ENCODE data around the gene NUDT15.

NUDT15 gene

GRCh38 chr13:48040049-48040448 is 2.5 kb downstream of the NUDT15 start:
- H2BK5ac ChIP-seq (ENCODE audit: low read depth, low read length, poor library complexity, severe bottlenecking): no peak overlapping the region
- no peak overlapping the region for H3K14ac ChIP-seq (ENCODE audit: low read length in 2 of 2)
- no peak overlapping the region for H3K18ac ChIP-seq (ENCODE audit: low read depth in 1 of 2, low read length in 2 of 2)
- H3K27ac ChIP-seq (ENCODE audit: low read length, poor library complexity, severe bottlenecking): no peak overlapping the region
- H4K8ac ChIP-seq (ENCODE audit: low read length): no peak overlapping the region
- no peak overlapping the region for H2BK12ac ChIP-seq (ENCODE audit: low read length in 2 of 2)
- H3K4me3 ChIP-seq (ENCODE audit: insufficient read depth in 1 of 2, low read depth in 1 of 2, low read length in 2 of 2): no peak overlapping the region
- H3K36me3 ChIP-seq (ENCODE audit: control insufficient read depth in 1 of 2, insufficient read depth in 2 of 2, low read depth in 1 of 2, low read length in 2 of 2): peaks cover 0 to 14% of the 10 kb centered on the region in 2 experiments
- no peak overlapping the region for H3K4me2 ChIP-seq (ENCODE audit: low read length, poor library complexity, severe bottlenecking)
- no peak overlapping the region for H4K91ac ChIP-seq (ENCODE audit: low read length)
- no peak overlapping the region for H3K4ac ChIP-seq (ENCODE audit: low read depth in 1 of 2, low read length in 2 of 2)
- peaks cover 22% of the 10 kb centered on the region for H3K79me1 ChIP-seq (replicated peaks; ENCODE audit: low read length, poor library complexity, severe bottlenecking)
- H3K9ac ChIP-seq (ENCODE audit: low read length): no peak overlapping the region
- peaks cover 6% of the 10 kb centered on the region for H3K4me1 ChIP-seq (ENCODE audit: control insufficient read depth, insufficient read depth, low read depth, low read length)
- no peak overlapping the region for H2BK15ac ChIP-seq (ENCODE audit: low read depth, poor library complexity, severe bottlenecking)
- no peaks in the 10 kb centered on the region for H3K27me3 ChIP-seq (ENCODE audit: control insufficient read depth in 1 of 2, insufficient read depth in 1 of 2, low read length in 2 of 2)
- no peak overlapping the region for H2AFZ ChIP-seq (ENCODE audit: low read depth, low read length)
- H3K23ac ChIP-seq (ENCODE audit: low read length in 2 of 2): no peak overlapping the region
- no peak overlapping the region for H2BK120ac ChIP-seq (ENCODE audit: low read depth, low read length)
- no peak overlapping the region for H2AK5ac ChIP-seq (ENCODE audit: low read length, severe bottlenecking)
- no peak for DNase-seq
- H3K9me3 ChIP-seq (ENCODE audit: control insufficient read depth, low read length): no peaks in the 10 kb centered on the region

- no peak overlapping the region for H2BK5ac ChIP-seq (ENCODE audit: low read depth, low read length, poor library complexity, severe bottlenecking)
- no peak overlapping the region for H3K18ac ChIP-seq (ENCODE audit: low read depth in 1 of 2, low read length in 2 of 2)
- H3K4me1 ChIP-seq (ENCODE audit: control insufficient read depth, insufficient read depth, low read depth, low read length): peaks cover 6% of the 10 kb centered on the region
- no peak overlapping the region for H2BK12ac ChIP-seq (ENCODE audit: low read length in 2 of 2)
- H3K4ac ChIP-seq (ENCODE audit: low read depth in 1 of 2, low read length in 2 of 2): no peak overlapping the region
- no peak overlapping the region for H4K8ac ChIP-seq (ENCODE audit: low read length)
- no peaks in the 10 kb centered on the region for H3K27me3 ChIP-seq (ENCODE audit: control insufficient read depth in 1 of 2, insufficient read depth in 1 of 2, low read length in 2 of 2)
- no peak overlapping the region for H2BK120ac ChIP-seq (ENCODE audit: low read depth, low read length)
- peaks cover 0 to 15% of the 10 kb centered on the region in 2 experiments for H3K36me3 ChIP-seq (ENCODE audit: control insufficient read depth in 1 of 2, insufficient read depth in 2 of 2, low read depth in 1 of 2, low read length in 2 of 2)
- no peak overlapping the region for H3K4me3 ChIP-seq (ENCODE audit: insufficient read depth in 1 of 2, low read depth in 1 of 2, low read length in 2 of 2)
- H3K23ac ChIP-seq (ENCODE audit: low read length in 2 of 2): no peak overlapping the region
- H3K79me1 ChIP-seq (replicated peaks; ENCODE audit: low read length, poor library complexity, severe bottlenecking): peaks cover 20% of the 10 kb centered on the region
- H4K91ac ChIP-seq (ENCODE audit: low read length): no peak overlapping the region
- no peak overlapping the region for H2BK15ac ChIP-seq (ENCODE audit: low read depth, poor library complexity, severe bottlenecking)
- no peak overlapping the region for H3K9ac ChIP-seq (ENCODE audit: low read length)
- H3K9me3 ChIP-seq (ENCODE audit: control insufficient read depth, low read length): no peaks in the 10 kb centered on the region
- H3K27ac ChIP-seq (ENCODE audit: low read length, poor library complexity, severe bottlenecking): no peak overlapping the region
- no peak overlapping the region for H3K14ac ChIP-seq (ENCODE audit: low read length in 2 of 2)
- DNase-seq: peak; percentile 9
- WGBS: no CpG with 5 or more reads among the region's 1 CpG
- H3K4me2 ChIP-seq (ENCODE audit: low read length, poor library complexity, severe bottlenecking): no peak overlapping the region
- no peak overlapping the region for H2AK5ac ChIP-seq (ENCODE audit: low read length, severe bottlenecking)
- H2AFZ ChIP-seq (ENCODE audit: low read depth, low read length): no peak overlapping the region
Measured at GRCh38 chr13:48040896-48041295, 3.4 kb downstream of the NUDT15 start.

DNA sequence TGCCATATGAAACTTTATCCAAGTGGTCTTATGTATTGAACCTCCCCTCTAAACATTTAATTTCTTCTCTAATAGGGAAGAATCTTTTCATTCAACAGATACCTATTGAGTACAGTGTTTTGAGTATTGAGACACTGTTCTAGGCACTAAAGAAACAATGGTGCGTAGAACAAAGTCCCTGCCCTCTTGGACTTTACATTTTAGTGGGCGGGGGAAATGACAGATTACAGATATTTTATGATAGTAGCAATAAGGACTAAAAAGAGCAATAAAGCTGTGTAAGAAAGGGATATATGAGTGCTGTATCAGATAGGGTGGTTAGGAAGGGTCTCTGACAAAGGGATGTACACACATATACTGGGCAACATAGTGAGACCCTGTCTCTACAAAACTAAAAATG is 5.4 kb downstream of the NUDT15 start:
- 96% methylated on average over 2 of the region's 2 CpGs for WGBS
- peaks cover 16% of the 10 kb centered on the region for H3K79me1 ChIP-seq (replicated peaks; ENCODE audit: low read length, poor library complexity, severe bottlenecking)
- no peak for DNase-seq

DNA sequence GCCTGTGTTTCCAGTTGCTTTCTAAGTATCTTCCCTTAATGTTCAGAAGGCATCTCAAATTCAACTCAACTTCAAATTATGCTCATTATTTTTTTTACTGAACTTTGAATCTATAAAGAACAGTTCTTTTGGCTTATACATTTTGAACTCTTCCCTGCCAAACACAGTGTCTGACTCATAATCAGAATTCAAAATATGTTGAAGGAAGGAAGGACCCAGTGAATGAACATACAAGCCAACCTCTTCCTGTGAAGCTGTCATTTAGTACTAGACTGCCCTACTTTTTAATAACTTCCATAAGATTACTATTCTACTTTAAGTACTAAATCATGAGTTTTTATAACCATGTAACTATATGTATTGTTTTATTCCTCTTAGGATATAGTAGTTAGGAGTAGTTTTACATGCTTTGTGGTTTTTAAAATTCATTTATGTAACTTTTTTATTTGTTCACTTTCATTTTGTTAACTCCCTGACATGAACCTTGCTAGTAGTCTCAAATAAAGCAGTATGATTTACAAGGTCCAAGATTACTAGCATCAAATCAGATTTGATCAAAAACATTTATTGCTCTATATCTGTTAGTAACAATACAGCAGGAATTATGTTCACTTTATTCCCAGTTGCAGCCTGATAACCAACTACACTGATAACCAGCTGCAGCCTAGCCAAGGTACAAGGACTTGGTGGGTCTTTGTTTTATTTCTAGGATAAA is 6.4 kb downstream of the NUDT15 start:
- Histone ChIP-seq H3K36me3 (ENCODE audit: control insufficient read depth in 1 of 2, insufficient read depth in 2 of 2, low read depth in 1 of 2, low read length in 2 of 2) (peaks cover 3 to 33% of the 10 kb centered on the region in 2 experiments), H4K91ac (ENCODE audit: low read length) (no peak overlapping the region), H2BK12ac (ENCODE audit: low read length in 2 of 2) (no peak overlapping the region)

More for the DNA sequence above, 5.4 kb downstream of the NUDT15 start:
- Histone ChIP-seq H3K9ac (ENCODE audit: low read length) (no peak overlapping the region), H4K91ac (ENCODE audit: low read length) (no peak overlapping the region), H2AFZ (ENCODE audit: low read depth, low read length) (no peak overlapping the region), H3K27me3 (ENCODE audit: control insufficient read depth in 1 of 2, insufficient read depth in 1 of 2, low read length in 2 of 2) (no peaks in the 10 kb centered on the region), H3K18ac (ENCODE audit: low read depth in 1 of 2, low read length in 2 of 2) (no peak overlapping the region), H3K4me2 (ENCODE audit: low read length, poor library complexity, severe bottlenecking) (no peak overlapping the region), H3K27ac (ENCODE audit: low read length, poor library complexity, severe bottlenecking) (no peak overlapping the region), H3K4ac (ENCODE audit: low read depth in 1 of 2, low read length in 2 of 2) (no peak overlapping the region), H3K23ac (ENCODE audit: low read length in 2 of 2) (no peak overlapping the region), H2BK15ac (ENCODE audit: low read depth, poor library complexity, severe bottlenecking) (no peak overlapping the region), H3K4me3 (ENCODE audit: insufficient read depth in 1 of 2, low read depth in 1 of 2, low read length in 2 of 2) (no peak overlapping the region), H2BK12ac (ENCODE audit: low read length in 2 of 2) (no peak overlapping the region), H3K36me3 (ENCODE audit: control insufficient read depth in 1 of 2, insufficient read depth in 2 of 2, low read depth in 1 of 2, low read length in 2 of 2) (peaks cover 0 to 23% of the 10 kb centered on the region in 2 experiments), H2BK5ac (ENCODE audit: low read depth, low read length, poor library complexity, severe bottlenecking) (no peak overlapping the region), H3K4me1 (ENCODE audit: control insufficient read depth, insufficient read depth, low read depth, low read length) (peaks cover 3% of the 10 kb centered on the region), H4K8ac (ENCODE audit: low read length) (no peak overlapping the region), H3K9me3 (ENCODE audit: control insufficient read depth, low read length) (no peaks in the 10 kb centered on the region), H2AK5ac (ENCODE audit: low read length, severe bottlenecking) (no peak overlapping the region), H2BK120ac (ENCODE audit: low read depth, low read length) (no peak overlapping the region), H3K14ac (ENCODE audit: low read length in 2 of 2) (no peak overlapping the region)

More for the DNA sequence above, 6.4 kb downstream of the NUDT15 start:
- Histone ChIP-seq H3K27ac (ENCODE audit: low read length, poor library complexity, severe bottlenecking) (peak overlapping the region; percentile 8), H3K27me3 (ENCODE audit: control insufficient read depth in 1 of 2, insufficient read depth in 1 of 2, low read length in 2 of 2) (no peaks in the 10 kb centered on the region), H3K79me1 (replicated peaks; ENCODE audit: low read length, poor library complexity, severe bottlenecking) (peaks cover 15% of the 10 kb centered on the region), H3K9me3 (ENCODE audit: control insufficient read depth, low read length) (no peaks in the 10 kb centered on the region), H2BK5ac (ENCODE audit: low read depth, low read length, poor library complexity, severe bottlenecking) (no peak overlapping the region), H3K4me1 (ENCODE audit: control insufficient read depth, insufficient read depth, low read depth, low read length) (no peaks in the 10 kb centered on the region), H2AK5ac (ENCODE audit: low read length, severe bottlenecking) (no peak overlapping the region), H2AFZ (ENCODE audit: low read depth, low read length) (no peak overlapping the region), H3K9ac (ENCODE audit: low read length) (peak overlapping the region; percentile 68), H2BK15ac (ENCODE audit: low read depth, poor library complexity, severe bottlenecking) (no peak overlapping the region), H3K4ac (ENCODE audit: low read depth in 1 of 2, low read length in 2 of 2) (no peak overlapping the region), H2BK120ac (ENCODE audit: low read depth, low read length) (no peak overlapping the region), H3K4me3 (ENCODE audit: insufficient read depth in 1 of 2, low read depth in 1 of 2, low read length in 2 of 2) (peak overlapping the region in 1 of 2 experiments; percentile 23), H4K8ac (ENCODE audit: low read length) (no peak overlapping the region), H3K4me2 (ENCODE audit: low read length, poor library complexity, severe bottlenecking) (no peak overlapping the region), H3K23ac (ENCODE audit: low read length in 2 of 2) (no peak overlapping the region), H3K18ac (ENCODE audit: low read depth in 1 of 2, low read length in 2 of 2) (no peak overlapping the region), H3K14ac (ENCODE audit: low read length in 2 of 2) (no peak overlapping the region)
- DNase-seq: peak; percentile 29

Measured in mesenchymal stem cell (in vitro differentiated cells and primary cell).